Peyer's patch (tissue), 4 donors: ENCODE data around the gene ASTN1.

Experiments used
- CTCF ChIP-seq, 6 experiments: fragments of 450-650 bp in 4 of 6; fragments of 200-600 bp in 2 of 6; sonication (generic) in 1 of 6; IDR thresholded peaks; one replicate each; pipeline ENCODE4 v1.5.1; 2017 to 2019; ENCODE audit warnings: antibody characterized with exemption in 6 of 6, mild to moderate bottlenecking in 3 of 6, moderate library complexity in 1 of 6
- POLR2A ChIP-seq, 2 donors: fragments of 450-650 bp; IDR thresholded peaks; one replicate each; pipeline ENCODE4 v1.5.1; 2017; ENCODE audit warnings: antibody characterized with exemption in 2 of 2, mild to moderate bottlenecking in 2 of 2, moderate library complexity in 2 of 2

- no peak for TF ChIP-seq POLR2A (IDR thresholded peaks at IDR 0.05)
- TF ChIP-seq CTCF (IDR thresholded peaks at IDR 0.05): no peak
These were observed 75.5 kb downstream of the ASTN1 start for GRCh38 chr1:177088966-177089365.
